ENCODE data around the gene GHR.

DNA sequence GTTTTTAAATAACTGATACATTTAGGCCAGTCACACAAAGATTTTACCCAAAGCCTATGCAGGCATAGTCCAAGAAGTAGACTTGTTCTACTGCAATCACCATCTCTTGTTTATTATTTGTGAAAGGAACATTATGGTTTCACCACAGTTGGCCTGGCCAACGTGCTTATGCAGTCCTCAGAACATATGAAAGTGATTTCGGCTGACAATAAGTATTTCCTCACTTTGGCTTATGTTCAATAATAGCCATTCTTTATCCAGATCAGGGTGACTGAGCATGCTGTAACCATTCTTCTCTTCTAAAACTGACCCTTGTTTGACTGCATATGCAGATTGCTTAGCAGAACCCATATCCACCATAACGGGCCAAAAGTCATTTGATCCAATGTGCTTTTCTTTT lies 256.8 kb downstream of the GHR start:
- TF ChIP-seq, protein P1, sequence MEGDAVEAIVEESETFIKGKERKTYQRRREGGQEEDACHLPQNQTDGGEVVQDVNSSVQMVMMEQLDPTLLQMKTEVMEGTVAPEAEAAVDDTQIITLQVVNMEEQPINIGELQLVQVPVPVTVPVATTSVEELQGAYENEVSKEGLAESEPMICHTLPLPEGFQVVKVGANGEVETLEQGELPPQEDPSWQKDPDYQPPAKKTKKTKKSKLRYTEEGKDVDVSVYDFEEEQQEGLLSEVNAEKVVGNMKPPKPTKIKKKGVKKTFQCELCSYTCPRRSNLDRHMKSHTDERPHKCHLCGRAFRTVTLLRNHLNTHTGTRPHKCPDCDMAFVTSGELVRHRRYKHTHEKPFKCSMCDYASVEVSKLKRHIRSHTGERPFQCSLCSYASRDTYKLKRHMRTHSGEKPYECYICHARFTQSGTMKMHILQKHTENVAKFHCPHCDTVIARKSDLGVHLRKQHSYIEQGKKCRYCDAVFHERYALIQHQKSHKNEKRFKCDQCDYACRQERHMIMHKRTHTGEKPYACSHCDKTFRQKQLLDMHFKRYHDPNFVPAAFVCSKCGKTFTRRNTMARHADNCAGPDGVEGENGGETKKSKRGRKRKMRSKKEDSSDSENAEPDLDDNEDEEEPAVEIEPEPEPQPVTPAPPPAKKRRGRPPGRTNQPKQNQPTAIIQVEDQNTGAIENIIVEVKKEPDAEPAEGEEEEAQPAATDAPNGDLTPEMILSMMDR (IDR thresholded peaks at IDR 0.05) = no peak
- TF ChIP-seq POLR2AphosphoS5 (IDR thresholded peaks at IDR 0.05) (peak in 1 of 3 donors; percentile 15), POLR2A (IDR thresholded peaks at IDR 0.05) (no peak)

Measured in suprapubic skin (tissue), 4 donors.